NCI-H2227 (cell line): Measurements from ENCODE around the gene MCM7.
A peak's percentile ranks its signal among the peaks of the same experiment; 100 is the strongest.

Source experiments
- DNase-seq: peaks from one replicate; lab custom pipeline; 2025; ENCODE audit not compliant: unreplicated experiment; lab: John Stamatoyannopoulos, UW

The MCM7 gene

DNA sequence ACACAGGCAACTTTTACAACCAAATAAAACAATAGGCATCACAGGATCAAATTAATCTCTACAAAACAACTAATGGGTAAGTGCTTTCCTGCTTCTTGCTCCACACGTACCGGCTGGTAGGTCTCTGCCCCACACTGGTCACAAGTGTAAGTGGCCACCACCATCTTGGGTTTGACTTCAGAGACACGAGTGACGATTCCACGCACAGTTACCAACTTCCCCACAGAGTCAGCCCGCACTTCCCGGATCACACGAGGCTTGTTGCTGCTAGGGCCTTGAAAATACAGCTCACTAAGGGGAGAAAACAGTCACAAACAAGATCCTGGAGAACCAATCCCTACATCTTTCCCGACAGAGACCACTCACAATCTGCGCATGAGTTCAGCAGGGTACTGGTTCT lies 2.3 kb downstream of the MCM7 start:
- no peak for DNase-seq

DNA sequence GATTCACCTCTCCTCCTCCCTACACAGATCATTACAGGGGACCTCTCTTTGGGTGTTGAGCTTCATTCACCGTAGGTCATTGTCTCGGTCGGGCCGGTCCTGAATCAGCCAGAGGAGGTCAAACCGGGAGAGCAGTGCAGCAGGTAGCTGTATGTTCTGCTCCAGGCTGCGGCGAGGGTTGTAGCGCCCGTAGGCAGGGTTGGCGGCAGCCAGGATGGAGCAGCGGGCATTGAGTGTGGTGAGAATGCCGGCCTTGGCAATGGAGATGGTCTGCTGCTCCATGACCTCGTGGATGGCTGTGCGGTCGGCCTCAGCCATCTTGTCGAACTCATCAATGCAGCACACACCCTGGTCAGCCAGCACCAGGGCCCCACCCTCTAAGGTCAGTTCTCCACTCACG lies 5.5 kb downstream of the MCM7 start:
- no peak for DNase-seq

DNA sequence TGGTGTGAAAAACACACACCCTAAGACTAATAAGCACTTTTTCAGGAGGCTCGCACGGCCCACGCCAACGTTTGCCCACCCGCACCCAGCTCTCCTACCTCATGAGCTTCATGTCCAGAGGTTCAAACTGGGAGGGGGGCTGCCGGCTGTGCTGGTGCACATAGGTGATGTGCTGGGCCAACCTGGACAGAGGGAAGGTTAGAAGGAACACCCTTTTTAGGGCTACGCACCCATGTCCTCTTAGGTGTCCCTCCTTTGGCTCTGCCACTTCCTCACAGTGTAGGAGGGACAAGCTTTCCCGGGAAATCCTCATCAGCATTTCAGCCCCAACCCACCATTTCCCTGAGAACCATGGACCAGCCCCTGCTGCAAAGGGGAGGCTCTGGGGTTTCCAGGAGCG lies 5.9 kb downstream of the MCM7 start:
- DNase-seq: no peak

DNA sequence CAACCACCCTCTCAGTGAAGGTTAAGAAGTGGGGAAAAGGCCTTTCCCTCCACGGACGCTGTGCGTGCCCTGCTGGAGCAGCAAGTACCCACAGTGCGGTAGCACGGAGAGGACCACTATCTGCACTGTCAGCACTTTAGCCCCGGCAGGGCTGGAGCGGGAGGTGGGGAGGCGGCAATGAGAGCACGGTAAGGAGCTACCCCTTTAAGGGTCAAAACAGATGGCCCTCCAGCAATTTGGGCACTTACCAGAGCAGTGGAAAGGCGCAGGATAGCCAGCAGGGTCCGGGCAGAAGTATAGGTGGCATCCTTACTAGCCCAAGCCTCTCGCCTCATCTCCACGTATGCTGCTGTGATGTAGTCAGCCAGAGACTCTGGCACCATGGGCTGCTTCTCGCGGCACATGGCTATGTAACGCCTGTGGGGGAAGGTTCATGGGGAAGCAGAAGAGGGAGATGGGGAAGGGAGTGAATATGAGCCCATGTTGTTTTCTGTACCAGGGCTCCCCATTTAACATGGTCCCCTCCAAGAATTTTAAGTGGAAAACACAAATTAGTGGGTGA lies 7.2 kb downstream of the MCM7 start:
- DNase-seq: no peak

DNA sequence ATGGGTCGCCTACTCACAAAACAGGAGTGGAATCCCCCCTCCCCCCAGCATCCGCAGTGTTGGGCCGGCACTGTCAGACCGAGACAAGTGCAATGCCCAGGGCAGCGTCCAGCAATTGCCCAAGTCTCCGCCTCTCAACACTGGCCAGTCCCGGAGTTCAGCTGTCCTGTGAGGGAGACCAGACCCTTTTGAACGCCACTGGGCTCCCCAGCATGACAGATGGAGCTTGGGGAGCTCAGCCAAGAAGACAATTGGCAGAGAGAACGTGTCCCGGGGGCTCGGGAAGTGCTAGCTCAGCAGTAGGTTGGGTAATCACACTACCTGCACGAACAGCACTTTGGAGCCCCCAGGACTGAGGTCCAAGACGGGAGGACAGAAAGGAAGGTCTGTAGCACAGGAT lies 7.7 kb downstream of the MCM7 start:
- DNase-seq: no peak

DNA sequence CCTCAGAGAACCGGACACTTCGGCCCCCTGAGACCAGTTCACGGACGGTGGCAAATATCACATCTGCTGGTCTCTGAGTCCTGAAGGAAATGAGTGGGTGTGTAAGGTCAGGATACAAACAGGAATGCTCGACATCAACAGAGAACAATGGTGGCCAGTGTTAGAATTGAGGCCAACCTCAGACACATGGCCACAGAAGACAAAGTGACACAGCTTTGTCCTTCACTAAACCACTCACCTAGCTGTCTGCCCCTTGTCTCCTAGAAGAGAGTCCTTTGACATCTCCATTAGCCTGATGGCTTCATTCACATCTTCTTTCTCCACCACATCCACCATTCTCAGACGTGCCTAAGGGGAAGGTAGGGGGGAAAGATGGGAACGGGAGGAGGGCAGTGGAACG lies 8.1 kb downstream of the MCM7 start:
- no peak for DNase-seq

DNA sequence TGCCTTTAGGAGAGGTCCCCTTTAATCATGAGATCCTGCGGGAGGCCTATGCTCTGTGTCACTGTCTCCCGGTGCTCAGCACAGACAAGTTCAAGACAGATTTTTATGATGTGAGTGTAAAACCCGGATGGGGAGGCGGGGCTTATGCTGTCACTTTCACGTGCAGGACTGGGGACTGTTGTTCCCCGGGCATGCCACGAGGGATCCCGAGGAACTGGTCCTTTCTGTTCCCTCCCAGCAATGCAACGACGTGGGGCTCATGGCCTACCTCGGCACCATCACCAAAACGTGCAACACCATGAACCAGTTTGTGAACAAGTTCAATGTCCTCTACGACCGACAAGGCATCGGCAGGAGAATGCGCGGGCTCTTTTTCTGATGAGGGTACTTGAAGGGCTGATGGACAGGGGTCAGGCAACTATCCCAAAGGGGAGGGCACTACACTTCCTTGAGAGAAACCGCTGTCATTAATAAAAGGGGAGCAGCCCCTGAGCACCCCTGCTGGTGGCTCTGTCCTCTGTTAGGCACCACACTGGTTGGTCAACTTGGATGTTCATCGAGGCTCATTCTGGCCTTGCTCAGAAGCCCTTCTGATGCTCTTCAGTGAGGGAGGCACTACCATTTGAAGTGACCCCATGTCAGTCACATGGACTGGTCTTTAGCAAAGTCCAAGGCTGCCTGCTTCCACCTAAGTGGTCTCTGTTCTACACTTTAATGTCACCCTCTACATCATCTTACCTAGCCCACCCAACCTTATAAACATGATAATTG lies 9.6 kb downstream of the MCM7 start:
- DNase-seq: no peak

DNA sequence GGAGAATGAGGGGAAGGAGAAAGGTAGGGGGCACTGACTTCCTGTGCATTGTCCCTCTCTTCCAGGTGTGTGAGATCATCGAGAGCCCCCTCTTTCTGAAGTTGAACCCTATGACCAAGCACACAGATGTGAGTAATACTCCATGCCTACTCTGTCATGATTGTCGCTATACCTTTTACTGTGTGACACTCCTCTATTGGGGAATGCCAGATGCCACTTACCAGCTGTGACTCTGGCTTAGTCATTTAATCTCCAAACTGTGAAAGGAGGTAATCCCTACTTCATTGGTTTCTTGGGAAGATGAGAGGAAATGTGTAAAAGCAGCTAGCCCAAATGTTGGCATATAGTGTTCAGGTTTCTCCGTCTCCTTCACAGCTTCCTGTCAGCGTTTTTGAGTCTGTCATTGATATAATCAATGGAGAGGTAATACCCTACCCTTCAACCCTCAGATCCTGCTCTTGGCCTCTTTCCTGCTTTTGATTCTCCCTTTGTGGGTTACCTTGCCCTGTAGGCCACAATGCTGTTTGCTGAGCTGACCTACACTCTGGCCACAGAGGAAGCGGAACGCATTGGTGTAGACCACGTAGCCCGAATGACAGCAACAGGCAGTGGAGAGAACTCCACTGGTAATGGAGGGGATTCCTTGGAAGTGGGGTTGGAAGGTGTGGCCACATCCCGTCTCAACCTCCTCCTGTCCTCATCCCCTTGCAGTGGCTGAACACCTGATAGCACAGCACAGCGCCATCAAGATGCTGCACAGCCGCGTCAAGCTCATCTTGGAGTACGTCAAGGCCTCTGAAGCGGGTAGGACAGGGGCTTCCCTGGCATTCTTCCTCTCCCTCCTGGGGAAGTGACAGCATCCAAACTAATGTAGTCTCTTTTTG lies 10.4 kb downstream of the MCM7 start:
- no peak for DNase-seq

DNA sequence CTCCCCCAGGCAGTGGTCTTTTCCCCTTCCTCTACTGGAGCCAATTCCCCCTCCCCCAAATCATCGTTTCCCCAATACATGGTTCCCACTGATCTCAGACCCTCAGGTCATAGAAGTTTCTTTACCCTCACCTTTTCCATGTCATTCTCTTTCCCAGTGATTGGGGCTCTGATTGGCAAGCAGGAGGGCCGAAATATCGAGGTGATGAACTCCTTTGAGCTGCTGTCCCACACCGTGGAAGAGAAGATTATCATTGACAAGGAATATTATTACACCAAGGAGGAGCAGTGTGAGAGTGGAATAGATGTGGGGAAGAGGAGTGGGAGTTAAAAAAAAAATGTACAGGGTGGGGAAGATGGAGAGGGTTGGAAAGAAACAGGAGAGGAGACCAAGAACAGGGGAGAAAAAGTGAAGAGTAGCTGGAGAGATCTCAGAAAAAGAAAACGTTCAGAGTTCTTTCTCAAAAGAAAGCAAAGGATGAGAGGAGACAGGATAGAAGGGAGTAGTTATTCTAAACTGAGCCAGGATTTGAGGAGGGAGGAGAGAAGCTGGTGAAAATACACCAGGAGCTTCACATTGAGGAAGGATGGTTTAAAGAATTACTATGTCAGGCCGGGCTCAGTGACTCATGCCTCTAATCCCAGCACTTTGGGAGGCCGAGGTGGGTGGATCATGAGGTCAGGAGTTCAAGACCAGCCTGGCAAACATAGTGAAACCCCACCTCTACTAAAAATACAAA lies 11.6 kb downstream of the MCM7 start:
- no peak for DNase-seq

DNA sequence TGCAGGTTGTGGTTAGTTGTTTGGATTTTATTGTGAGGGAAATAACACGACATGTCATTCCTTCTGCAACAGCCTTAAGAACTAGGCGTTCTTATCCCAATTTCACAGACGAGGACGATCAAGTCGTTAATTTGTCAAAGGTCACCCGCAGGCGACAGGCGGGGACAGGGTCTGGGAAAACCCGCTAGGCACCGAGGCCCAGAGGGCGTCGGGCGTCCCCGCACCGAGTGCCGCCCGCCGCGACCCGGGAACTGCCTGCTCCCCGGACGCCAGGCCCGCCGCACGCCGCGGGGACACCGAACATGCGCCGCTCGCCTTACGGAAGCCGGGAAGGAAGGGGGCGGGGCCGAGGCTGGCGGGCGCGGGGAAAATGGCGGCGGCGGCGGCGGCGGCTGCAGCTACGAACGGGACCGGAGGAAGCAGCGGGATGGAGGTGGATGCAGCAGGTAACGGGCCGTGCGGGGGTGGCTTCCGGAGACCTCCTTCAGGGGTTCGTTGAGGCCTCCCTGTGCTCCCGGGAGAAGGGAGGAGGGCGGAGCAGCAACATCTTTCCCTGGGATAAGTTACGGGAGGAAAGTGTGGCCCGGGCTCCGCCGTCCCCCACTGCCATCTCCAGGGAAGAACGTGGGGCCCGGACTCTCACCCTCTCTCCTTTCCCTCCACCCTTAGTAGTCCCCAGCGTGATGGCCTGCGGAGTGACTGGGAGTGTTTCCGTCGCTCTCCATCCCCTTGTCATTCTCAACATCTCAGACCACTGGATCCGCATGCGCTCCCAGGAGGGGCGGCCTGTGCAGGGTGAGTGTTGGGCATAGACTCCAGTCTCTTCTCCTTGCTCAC lies 12.4 kb downstream of the MCM7 start, which contains the start of gene COPS6:
Gene COPS6 (plus strand): TSS at position 349 of the 837 bp plus-strand sequence. CDS start 22 bp downstream, at position 371.
- DNase-seq: peak; percentile 90

DNA sequence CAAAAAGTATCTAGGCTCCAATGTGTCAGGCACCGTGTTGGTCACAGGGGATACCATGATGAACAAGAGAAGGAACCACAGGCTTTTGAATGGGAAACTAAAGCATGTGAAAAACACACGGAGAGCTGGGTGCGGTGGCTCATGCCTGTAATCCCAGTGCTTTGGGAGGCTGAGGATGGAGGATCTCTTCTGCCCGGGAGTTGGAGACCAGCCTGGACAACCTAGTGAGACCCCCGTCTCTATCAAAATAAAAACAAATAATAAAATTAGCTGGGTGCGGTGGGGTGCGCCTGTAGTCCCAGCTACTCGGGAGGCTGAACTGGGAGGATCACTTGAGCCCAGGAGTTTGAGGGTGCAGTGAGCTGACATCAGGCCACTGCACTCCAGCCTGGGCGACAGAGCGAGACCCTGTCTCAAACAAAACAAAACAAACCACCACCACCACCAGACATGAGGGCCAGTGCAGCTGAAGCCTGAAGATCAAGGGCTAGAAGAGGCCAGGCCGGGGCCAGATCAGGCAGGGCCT lies 13.0 kb downstream of the MCM7 start:
- no peak for DNase-seq

DNA sequence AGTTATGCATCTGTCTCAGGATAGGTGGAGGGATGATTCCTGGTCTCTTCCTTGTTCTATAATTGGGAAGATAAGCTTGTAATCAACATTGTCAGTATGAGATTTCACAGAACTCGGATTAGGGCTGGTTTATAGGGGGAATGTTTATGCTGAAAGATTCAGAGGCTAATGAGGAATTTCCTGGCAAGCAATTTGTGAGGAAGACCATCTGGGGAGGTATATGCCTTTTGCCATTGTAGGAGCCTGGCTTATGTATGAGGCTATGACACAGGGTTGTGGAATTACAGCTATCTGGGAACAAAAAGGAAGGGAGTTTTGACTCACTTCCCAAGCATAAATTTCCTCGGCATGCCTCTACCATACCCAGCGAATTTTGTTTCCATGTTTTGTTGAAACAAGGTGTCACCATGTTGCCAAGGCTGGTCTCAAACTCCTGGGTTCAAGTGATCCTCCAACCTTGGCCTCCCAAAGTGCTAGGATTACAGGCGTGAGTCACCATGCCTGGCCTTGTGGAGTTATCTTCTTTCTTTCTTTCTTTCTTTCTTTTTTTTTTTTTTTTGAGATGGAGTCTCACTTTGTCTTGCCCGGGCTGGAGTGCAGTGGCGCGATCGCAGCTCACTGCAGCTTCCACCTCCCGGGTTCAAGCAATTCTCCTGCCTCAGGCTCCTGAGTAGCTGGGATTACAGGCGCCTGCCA lies 14.0 kb downstream of the MCM7 start:
- DNase-seq: no peak

DNA sequence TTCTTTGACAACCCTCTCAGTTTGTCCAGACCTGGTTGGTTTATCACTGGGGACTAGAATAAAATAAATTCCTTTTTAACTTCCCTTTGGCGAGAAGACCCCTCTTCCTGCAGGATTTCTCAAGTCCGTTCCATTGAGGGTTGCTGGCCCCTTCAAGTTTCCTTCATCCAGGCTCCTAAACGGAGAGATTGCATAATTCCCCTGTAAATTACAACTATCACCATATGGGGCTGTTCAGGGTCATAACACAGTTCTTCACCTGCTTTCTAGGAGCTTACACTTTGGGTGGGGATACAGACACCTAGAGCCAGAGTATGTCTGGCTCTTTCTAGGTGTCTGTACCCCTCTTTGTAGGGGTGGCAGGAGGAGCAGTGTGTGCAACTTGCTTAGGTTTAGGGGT lies 15.7 kb downstream of the MCM7 start:
- no peak for DNase-seq

DNA sequence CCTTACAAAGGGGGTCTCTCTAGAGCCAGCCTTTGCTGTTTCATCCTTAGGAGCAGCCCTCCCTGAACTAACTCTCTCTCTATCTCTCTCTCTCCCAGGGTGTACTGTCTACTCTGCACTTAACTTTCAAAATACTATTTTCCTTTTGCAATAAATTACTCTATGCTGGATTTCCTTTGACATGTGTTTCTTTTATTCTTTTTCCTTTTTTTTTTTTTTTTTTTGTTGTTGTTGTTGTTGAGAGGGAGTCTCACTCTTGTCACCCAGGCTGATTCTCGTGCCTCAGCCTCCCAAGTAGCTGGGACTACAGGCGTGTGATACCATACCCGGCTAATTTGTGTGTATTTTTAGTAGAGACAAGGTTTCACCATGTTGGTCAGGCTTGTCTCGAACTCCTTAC lies 18.2 kb downstream of the MCM7 start:
- DNase-seq: no peak

DNA sequence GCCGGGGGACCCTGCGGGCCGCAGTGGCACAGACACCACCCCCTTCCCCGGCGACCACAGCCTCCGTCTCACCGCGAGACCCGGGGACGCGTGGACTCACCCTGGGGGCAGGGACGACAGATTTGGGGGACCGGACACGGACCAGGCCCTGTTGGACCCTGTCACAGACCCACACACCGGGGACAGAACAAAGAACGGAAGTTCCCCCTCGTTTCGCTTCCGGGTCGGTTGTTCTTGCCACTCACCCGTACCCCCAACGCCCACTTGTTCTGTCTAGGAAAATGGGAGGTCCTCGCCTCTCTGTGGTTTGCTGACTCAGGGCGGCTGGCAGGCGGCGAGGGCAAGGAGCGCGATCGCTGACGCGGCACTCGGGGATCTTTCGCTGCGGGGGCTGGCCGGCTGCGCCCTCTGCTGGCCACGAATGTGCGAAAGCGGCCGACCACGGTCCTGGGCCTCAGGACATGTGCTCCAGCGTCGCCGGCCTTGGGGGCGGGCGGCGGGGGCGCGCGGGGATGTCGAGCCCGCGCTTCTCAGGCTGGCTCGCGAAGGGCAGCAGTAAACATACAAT lies 19.6 kb downstream of the MCM7 start, which contains the start of gene ZNF3:
Gene ZNF3 (minus strand): TSS at position 189 of the 568 bp plus-strand sequence. CDS start 4,366 bp downstream, outside the sequence.
- DNase-seq: peak; percentile 100

DNA sequence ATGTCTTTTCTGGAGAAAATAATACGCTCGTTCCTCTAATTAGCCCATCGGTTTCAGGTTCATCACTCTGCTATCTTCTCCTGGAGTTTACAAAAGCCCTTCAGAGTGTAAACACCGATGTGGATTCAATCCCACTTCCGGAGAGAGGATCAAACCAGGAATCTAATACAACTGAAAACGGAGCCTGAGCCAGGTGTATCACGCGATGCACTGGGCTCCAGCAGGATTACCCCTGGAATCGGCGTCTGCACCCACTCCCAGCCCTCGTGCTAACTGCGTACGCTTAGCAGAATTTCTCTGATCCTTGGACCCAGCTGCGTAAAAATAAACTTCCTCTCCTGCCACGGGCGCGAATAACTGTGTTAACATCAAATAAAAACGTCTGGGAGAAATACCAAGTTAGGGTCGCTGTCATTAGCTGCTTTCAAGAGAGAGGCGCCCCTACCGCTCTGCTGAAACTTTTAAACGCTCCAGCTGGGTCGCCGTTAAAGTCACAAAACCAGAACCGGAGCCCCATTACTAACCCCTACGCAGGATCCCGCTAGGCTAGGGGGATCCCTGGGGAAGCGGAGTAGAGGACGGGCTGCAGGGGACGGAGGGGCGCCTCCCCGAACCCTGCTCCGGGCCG lies 20.2 kb downstream of the MCM7 start:
- peak; percentile 64 for DNase-seq

DNA sequence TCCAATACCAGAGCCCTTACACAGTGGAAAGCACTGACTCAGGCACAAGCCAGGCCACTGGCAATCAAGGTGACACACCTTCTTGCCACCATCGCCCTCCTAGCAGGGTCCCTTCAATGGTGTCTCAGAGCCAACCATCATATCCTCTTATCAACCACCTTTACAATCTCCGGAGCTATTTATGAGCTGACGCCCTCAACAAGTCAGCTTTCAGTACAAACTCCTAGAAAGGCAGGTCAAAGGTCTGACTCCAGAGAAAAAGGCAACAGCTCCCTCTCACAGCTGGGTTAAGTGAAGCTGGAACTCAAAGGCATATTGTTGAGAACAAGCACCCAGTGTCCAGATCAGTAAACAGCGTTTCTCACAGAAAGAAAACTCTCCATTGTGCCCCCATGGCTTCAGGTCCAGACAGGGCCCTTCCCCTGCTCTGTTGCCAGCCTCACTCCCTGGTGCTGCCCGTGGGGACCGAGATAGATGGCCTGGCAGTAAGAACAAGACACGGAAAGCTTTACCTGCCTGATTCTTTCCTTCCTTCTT lies 22.1 kb downstream of the MCM7 start:
- DNase-seq: no peak

DNA sequence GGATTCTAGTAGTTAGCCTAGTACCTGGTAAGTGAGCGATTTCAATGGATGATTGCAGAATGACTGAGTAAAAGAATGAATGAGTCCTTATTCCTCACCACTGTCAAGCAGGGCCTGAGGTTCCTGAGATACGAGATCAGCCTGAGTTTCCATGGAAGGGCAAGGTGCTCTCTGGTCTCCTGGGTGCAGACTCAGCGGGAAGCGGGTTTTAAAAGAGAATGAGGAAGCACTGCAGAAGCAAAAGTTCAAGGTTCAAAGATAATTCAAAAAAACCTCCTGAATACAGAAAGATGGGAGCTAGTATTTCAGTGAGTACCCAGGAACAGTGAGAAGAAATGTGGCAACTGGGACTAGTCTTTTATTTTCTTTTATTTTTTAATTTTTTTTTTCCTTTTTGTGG lies 24.0 kb downstream of the MCM7 start:
- no peak for DNase-seq
